Tibial nerve (tissue), 4 donors: ENCODE data around the gene QPRT. TPM values are rescaled to one million over a fixed set of nuclear protein-coding genes. Genes with fewer than 3 reads are reported as not detected.
"Not testable (repeated sequence)": the region's sequence is repeated elsewhere in the genome, so short reads cannot be mapped to it uniquely, and the experiment has no call there.

Source experiments
- DNase-seq, 2 donors: peaks; one replicate each; pipeline ENCODE4 v3.0.0-alpha.2; 2019; ENCODE audit warnings: low spot score in 2 of 2
- H3K27ac ChIP-seq, 4 donors: fragments of 200-600 bp; sonication (generic) in 3 of 4; one replicate each; pipeline ENCODE4 v1.5.1; 2017 to 2019; ENCODE audit warnings: mild to moderate bottlenecking in 1 of 4
- H3K27me3 ChIP-seq, 2 donors: fragments of 200-600 bp; sonication (generic) in 1 of 2; one replicate each; pipeline versions ENCODE4 v1.5.1 to v1.6.0; 2017 to 2019
- H3K36me3 ChIP-seq, 3 donors: fragments of 200-600 bp; sonication (generic); one replicate each; pipeline ENCODE4 v1.5.1; 2018 to 2019
- H3K4me1 ChIP-seq, 4 donors: fragments of 200-600 bp; sonication (generic) in 3 of 4; one replicate each; pipeline ENCODE4 v1.5.1; 2017 to 2019
- H3K4me3 ChIP-seq, 4 donors: fragments of 200-600 bp; sonication (generic) in 3 of 4; one replicate each; pipeline ENCODE4 v1.5.1; 2017 to 2019; ENCODE audit warnings: mild to moderate bottlenecking in 1 of 4, moderate library complexity in 1 of 4
- H3K9me3 ChIP-seq, 4 donors: fragments of 200-600 bp; sonication (generic) in 3 of 4; one replicate each; pipeline ENCODE4 v1.5.1; 2017 to 2019
- CTCF ChIP-seq, 5 experiments: fragments of 200-600 bp in 3 of 5; fragments of 450-650 bp in 2 of 5; sonication (generic) in 3 of 5; IDR thresholded peaks; one replicate each; pipeline ENCODE4 v1.5.1; 2016 to 2019; ENCODE audit warnings: antibody characterized with exemption in 5 of 5, mild to moderate bottlenecking in 3 of 5, moderate library complexity in 2 of 5
- EP300 ChIP-seq, 2 donors: sonication (generic); formaldehyde crosslinking; IDR thresholded peaks; one replicate each; pipeline ENCODE4 v1.6.1; 2017; ENCODE audit warnings: antibody characterized with exemption in 2 of 2, mild to moderate bottlenecking in 1 of 2
- POLR2A ChIP-seq, 2 donors: fragments of 450-650 bp; IDR thresholded peaks; one replicate each; pipeline ENCODE4 v1.6.1; 2017; ENCODE audit warnings: antibody characterized with exemption in 2 of 2, mild to moderate bottlenecking in 2 of 2, moderate library complexity in 2 of 2
- WGBS, 2 donors: methylation state at CpG; one replicate each; pipeline ENCODE4 v1.1.5; 2018; 5-methylcytosine and 5-hydroxymethylcytosine counted together
- total RNA-seq, 4 donors: library from RNA; depleted of rRNA; stranded (reverse); fragments of >200 nt; gene quantifications; one replicate each; pipeline ENCODE4 v1.1.0, GENCODE V29; 2016

The QPRT gene
- total RNA-seq, 4 donors from 2014 or later = 15.3 to 50.4 (median 38.5) TPM

DNA sequence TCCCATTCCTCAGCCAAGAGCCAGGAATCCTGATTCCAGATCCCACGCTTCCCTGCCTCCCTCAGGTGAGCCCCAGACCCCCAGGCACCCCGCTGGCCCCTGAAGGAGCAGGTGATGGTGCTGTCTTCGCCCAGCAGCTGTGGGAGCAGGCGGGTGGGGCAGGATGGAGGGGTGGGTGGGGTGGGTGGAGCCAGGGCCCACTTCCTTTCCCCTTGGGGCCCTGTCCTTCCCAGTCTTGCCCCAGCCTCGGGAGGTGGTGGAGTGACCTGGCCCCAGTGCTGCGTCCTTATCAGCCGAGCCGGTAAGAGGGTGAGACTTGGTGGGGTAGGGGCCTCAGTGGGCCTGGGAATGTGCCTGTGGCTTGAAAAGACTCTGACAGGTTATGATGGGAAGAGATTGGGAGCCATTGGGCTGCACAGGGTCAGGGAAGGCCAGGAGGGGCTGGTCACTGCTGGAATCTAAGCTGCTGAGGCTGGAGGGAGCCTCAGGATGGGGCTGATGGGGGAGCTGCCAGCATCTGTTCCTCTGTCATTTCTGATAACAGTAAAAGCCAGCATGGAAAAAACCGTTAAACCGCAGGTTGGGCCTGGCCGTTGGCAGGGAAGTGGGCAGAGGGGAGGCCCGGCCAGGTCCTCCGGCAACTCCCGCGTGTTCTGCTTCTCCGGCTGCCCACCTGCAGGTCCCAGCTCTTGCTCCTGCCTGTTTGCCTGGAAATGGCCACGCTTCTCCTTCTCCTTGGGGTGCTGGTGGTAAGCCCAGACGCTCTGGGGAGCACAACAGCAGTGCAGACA is 15.8 kb upstream of the QPRT start, which contains the start of gene SPN:
Gene SPN, plus strand, starts transcription at position 232 of the 791 bp plus-strand sequence. Its CDS starts 482 bp downstream, at position 714.
- peak within 1 kb of the TSS in 1 of 4 donors; percentile 74 for H3K27ac ChIP-seq
- H3K36me3 ChIP-seq = no peaks in the 10 kb centered on the region
- H3K4me3 ChIP-seq = peak within 1 kb of the TSS in 2 of 4 donors; percentile 14 to 32
- H3K9me3 ChIP-seq = no peaks in the 10 kb centered on the region
- whole genome bisulfite sequencing, 2 donors = 79 to 81% methylated on average over 18 of the region's 18 CpGs
- H3K4me1 ChIP-seq = peaks cover 0 to 15% (median 7%) of the 10 kb centered on the region in 4 donors
- no peak for TF ChIP-seq POLR2A (IDR thresholded peaks at IDR 0.05)
- TF ChIP-seq EP300 (IDR thresholded peaks at IDR 0.05) = no peak
- no peak for TF ChIP-seq CTCF (IDR thresholded peaks at IDR 0.05)
- no peaks in the 10 kb centered on the region for H3K27me3 ChIP-seq
- DNase-seq = no peak

DNA sequence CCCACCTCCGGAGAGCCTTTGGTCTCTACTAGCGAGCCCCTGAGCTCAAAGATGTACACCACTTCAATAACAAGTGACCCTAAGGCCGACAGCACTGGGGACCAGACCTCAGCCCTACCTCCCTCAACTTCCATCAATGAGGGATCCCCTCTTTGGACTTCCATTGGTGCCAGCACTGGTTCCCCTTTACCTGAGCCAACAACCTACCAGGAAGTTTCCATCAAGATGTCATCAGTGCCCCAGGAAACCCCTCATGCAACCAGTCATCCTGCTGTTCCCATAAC is 15.2 kb upstream of the QPRT start:
- TF ChIP-seq CTCF (IDR thresholded peaks at IDR 0.05) (no peak), POLR2A (IDR thresholded peaks at IDR 0.05) (no peak), EP300 (IDR thresholded peaks at IDR 0.05) (no peak)
- Histone ChIP-seq H3K27ac (peak overlapping the region in 1 of 4 donors; percentile 74), H3K4me1 (peaks cover 0 to 15% (median 7%) of the 10 kb centered on the region in 4 donors), H3K4me3 (peak overlapping the region in 2 of 4 donors; percentile 9 to 32), H3K9me3 (no peaks in the 10 kb centered on the region), H3K27me3 (no peaks in the 10 kb centered on the region), H3K36me3 (no peaks in the 10 kb centered on the region)
- 73 to 92% methylated on average over 3 of the region's 3 CpGs for WGBS, 2 donors
- DNase-seq = no peak

DNA sequence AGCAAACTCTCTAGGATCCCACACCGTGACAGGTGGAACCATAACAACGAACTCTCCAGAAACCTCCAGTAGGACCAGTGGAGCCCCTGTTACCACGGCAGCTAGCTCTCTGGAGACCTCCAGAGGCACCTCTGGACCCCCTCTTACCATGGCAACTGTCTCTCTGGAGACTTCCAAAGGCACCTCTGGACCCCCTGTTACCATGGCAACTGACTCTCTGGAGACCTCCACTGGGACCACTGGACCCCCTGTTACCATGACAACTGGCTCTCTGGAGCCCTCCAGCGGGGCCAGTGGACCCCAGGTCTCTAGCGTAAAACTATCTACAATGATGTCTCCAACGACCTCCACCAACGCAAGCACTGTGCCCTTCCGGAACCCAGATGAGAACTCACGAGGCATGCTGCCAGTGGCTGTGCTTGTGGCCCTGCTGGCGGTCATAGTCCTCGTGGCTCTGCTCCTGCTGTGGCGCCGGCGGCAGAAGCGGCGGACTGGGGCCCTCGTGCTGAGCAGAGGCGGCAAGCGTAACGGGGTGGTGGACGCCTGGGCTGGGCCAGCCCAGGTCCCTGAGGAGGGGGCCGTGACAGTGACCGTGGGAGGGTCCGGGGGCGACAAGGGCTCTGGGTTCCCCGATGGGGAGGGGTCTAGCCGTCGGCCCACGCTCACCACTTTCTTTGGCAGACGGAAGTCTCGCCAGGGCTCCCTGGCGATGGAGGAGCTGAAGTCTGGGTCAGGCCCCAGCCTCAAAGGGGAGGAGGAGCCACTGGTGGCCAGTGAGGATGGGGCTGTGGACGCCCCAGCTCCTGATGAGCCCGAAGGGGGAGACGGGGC is 14.7 kb upstream of the QPRT start:
- DNase-seq = no peak
- H3K4me3 ChIP-seq = peak overlapping the region in 2 of 4 donors; percentile 14 to 32
- no peaks in the 10 kb centered on the region for H3K36me3 ChIP-seq
- peak overlapping the region in 1 of 4 donors; percentile 74 for H3K27ac ChIP-seq
- no peak for TF ChIP-seq EP300 (IDR thresholded peaks at IDR 0.05)
- TF ChIP-seq POLR2A (IDR thresholded peaks at IDR 0.05) = no peak
- no peak for TF ChIP-seq CTCF (IDR thresholded peaks at IDR 0.05)
- H3K9me3 ChIP-seq = no peaks in the 10 kb centered on the region
- H3K27me3 ChIP-seq = no peaks in the 10 kb centered on the region
- H3K4me1 ChIP-seq = peaks cover 0 to 15% (median 7%) of the 10 kb centered on the region in 4 donors
- WGBS, 2 donors = 74 to 84% methylated on average over 33 to 34 of the region's 35 CpGs

GRCh38 chr16:29665294-29666077 is 13.5 kb upstream of the QPRT start:
- Histone ChIP-seq H3K4me1 (peaks cover 0 to 15% (median 7%) of the 10 kb centered on the region in 4 donors), H3K4me3 (no peak overlapping the region), H3K27me3 (no peaks in the 10 kb centered on the region), H3K9me3 (no peaks in the 10 kb centered on the region), H3K36me3 (no peaks in the 10 kb centered on the region), H3K27ac (no peak overlapping the region)
- 60 to 66% methylated on average over 14 to 15 of the region's 15 CpGs for WGBS, 2 donors
- TF ChIP-seq CTCF (IDR thresholded peaks at IDR 0.05) (no peak), EP300 (IDR thresholded peaks at IDR 0.05) (no peak)
- no peak for DNase-seq

DNA sequence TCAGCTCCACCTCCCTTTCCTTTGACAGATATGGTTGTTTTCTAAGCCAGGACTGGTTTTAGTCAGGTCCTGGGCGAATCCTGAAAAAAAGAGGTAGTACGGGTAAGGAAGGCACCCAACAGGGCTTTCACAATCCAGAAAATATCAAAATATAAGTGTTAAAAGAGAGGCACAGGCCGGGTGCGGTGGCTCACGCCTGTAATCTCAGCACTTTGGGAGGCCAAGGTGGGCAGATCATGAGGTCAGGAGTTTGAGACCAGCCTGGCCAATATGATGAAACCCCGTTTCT is 11.7 kb upstream of the QPRT start:
- H3K4me3 ChIP-seq, H3K27me3 ChIP-seq, DNase-seq, H3K36me3 ChIP-seq, H3K9me3 ChIP-seq: not testable (repeated sequence)
- H3K27ac ChIP-seq = peak overlapping the region in 1 of 4 donors; percentile 36
- peaks cover 0 to 15% (median 7%) of the 10 kb centered on the region in 4 donors for H3K4me1 ChIP-seq
- WGBS, 2 donors = 88 to 92% methylated on average over 6 of the region's 6 CpGs
